Motor neuron (in vitro differentiated cells): ENCODE data around the gene B4GALT6. TPM values are rescaled to one million over a fixed set of nuclear protein-coding genes. Genes with fewer than 3 reads are reported as not detected.

Experiments
- ATAC-seq, 8 experiments: fragments of 200-7000 bp; cut with Tn5 transposase; replicated peaks in 6 of 8; 2 replicates each; pipeline ENCODE4 v1.8.0; 2021; ENCODE audit warnings: mild to moderate bottlenecking in 8 of 8, moderate library complexity in 8 of 8
- H3K27ac ChIP-seq, 2 donors: fragments of 250-450 bp; sonication (Bioruptor Pico); 2 replicates each; pipeline ENCODE4 v1.9.0; 2021; ENCODE audit warnings: antibody characterized with exemption in 2 of 2, mild to moderate bottlenecking in 2 of 2, moderate library complexity in 1 of 2
- H3K4me1 ChIP-seq, 2 donors: fragments of 250-450 bp; sonication (Bioruptor Pico); replicated peaks in 1 of 2; 2 replicates each; pipeline ENCODE4 v1.6.1; 2021; ENCODE audit warnings: antibody characterized with exemption in 2 of 2, mild to moderate bottlenecking in 2 of 2, moderate library complexity in 1 of 2
- H3K4me3 ChIP-seq, 5 donors: fragments of 250-450 bp; sonication (Bioruptor Pico); 2 replicates each; pipeline ENCODE4 v1.9.0; 2021; ENCODE audit warnings: antibody characterized with exemption in 5 of 5, mild to moderate bottlenecking in 5 of 5, moderate library complexity in 4 of 5
- WGBS, 10 experiments: fragments of 450-650 bp; shearing (Covaris generic); methylation state at CpG; one replicate each; pipeline ENCODE4 v1.0.0; 2022; 5-methylcytosine and 5-hydroxymethylcytosine counted together
- in situ Hi-C, 9 experiments: fragments of 400-800 bp; cut with MboI; loops; one replicate each; pipeline ENCODE4 v1.15.0; 2021; ENCODE audit warnings: low sequenced_read_pairs in 9 of 9, low pct_unique_long_range_greater_than_20kb in 2 of 9; ENCODE audit not compliant: unreplicated experiment in 9 of 9
- total RNA-seq, 8 experiments: library from RNA; unstranded; fragments of 300-600 nt; gene quantifications; 2 replicates each; pipeline versions ENCODE4 v1.2.3 to v1.2.4, GENCODE V29; 2022

The B4GALT6 gene
- total RNA-seq, 8 experiments from 2014 or later = 1.9 to 23.4 (median 10.6) TPM

- no peak for ATAC-seq
- in situ Hi-C loops = no loop called here
- Histone ChIP-seq H3K4me1 (peaks cover 13 to 20% of the 10 kb centered on the region in 2 donors), H3K4me3 (no peak overlapping the region), H3K27ac (no peak overlapping the region)
- 50 to 100% (median 90%) methylated on average over 1 to 2 of the region's 2 CpGs; no CpG with 5 or more reads in 5 of the 10 experiments for WGBS, 10 experiments
These were observed 93.3 kb downstream of the B4GALT6 start for GRCh38 chr18:31591113-31591512.

- peaks cover 13 to 15% of the 10 kb centered on the region in 2 donors for H3K4me1 ChIP-seq
- in situ Hi-C loops = no loop called here
- no peak overlapping the region for H3K27ac ChIP-seq
- 48 to 100% (median 86%) methylated on average over 1 to 8 of the region's 8 CpGs; no CpG with 5 or more reads in 1 of the 10 experiments for WGBS, 10 experiments
- no peak for ATAC-seq
- no peak overlapping the region for H3K4me3 ChIP-seq
These were observed 93.8 kb downstream of the B4GALT6 start for GRCh38 chr18:31590570-31590969.

- no peak overlapping the region for H3K27ac ChIP-seq
- 16 to 96% (median 84%) methylated on average over 3 to 4 of the region's 4 CpGs; no CpG with 5 or more reads in 1 of the 10 experiments for WGBS, 10 experiments
- H3K4me3 ChIP-seq = no peak overlapping the region
- peak in 2 of 8 experiments; percentile 31 to 94 for ATAC-seq
- peaks cover 10 to 13% of the 10 kb centered on the region in 2 donors for H3K4me1 ChIP-seq
- in situ Hi-C loops = no loop called here
These were observed 96.9 kb downstream of the B4GALT6 start for GRCh38 chr18:31587529-31587928.

GRCh38 chr18:31586616-31587015, 97.8 kb downstream of the B4GALT6 start:
- WGBS, 10 experiments = 36 to 100% (median 91%) methylated on average over 3 to 5 of the region's 5 CpGs
- Histone ChIP-seq H3K27ac (no peak overlapping the region), H3K4me1 (peaks cover 11% of the 10 kb centered on the region in 2 donors), H3K4me3 (no peak overlapping the region)
- in situ Hi-C loops = no loop called here
- ATAC-seq = no peak

- no peak overlapping the region for H3K27ac ChIP-seq
- ATAC-seq = no peak
- whole genome bisulfite sequencing, 10 experiments = 13 to 100% (median 93%) methylated on average over 1 to 4 of the region's 5 CpGs
- no peak overlapping the region for H3K4me3 ChIP-seq
- H3K4me1 ChIP-seq = peaks cover 8 to 10% of the 10 kb centered on the region in 2 donors
- in situ Hi-C loops = no loop called here
These were observed 98.4 kb downstream of the B4GALT6 start for GRCh38 chr18:31585991-31586390.

GRCh38 chr18:31583185-31583854, 101.1 kb downstream of the B4GALT6 start:
- no peak overlapping the region for H3K4me3 ChIP-seq
- in situ Hi-C loops = no loop called here
- ATAC-seq = no peak
- WGBS, 10 experiments = 0 to 100% (median 86%) methylated on average over 1 to 5 of the region's 5 CpGs; no CpG with 5 or more reads in 1 of the 10 experiments
- H3K27ac ChIP-seq = no peak overlapping the region
- peaks cover 8 to 10% of the 10 kb centered on the region in 2 donors for H3K4me1 ChIP-seq

- 0 to 100% (median 61%) methylated on average over 1 to 4 of the region's 4 CpGs; no CpG with 5 or more reads in 1 of the 10 experiments for WGBS, 10 experiments
- peak in 7 of 8 experiments; percentile 55 to 91 (median 80) for ATAC-seq
- H3K27ac ChIP-seq = no peak overlapping the region
- peaks cover 0 to 10% of the 10 kb centered on the region in 2 donors for H3K4me1 ChIP-seq
- no peak overlapping the region for H3K4me3 ChIP-seq
- in situ Hi-C loops = no loop called here
These were observed 102.7 kb downstream of the B4GALT6 start for GRCh38 chr18:31581498-31582197.

GRCh38 chr18:31579375-31579774, 105.0 kb downstream of the B4GALT6 start:
- ATAC-seq = no peak
- WGBS, 10 experiments = 92 to 100% (median 100%) methylated on average over 1 to 2 of the region's 2 CpGs; no CpG with 5 or more reads in 3 of the 10 experiments
- H3K4me3 ChIP-seq = no peak overlapping the region
- peaks cover 0 to 10% of the 10 kb centered on the region in 2 donors for H3K4me1 ChIP-seq
- no peak overlapping the region for H3K27ac ChIP-seq
- in situ Hi-C loops = no loop called here

- no peak overlapping the region for H3K27ac ChIP-seq
- no peak for ATAC-seq
- H3K4me1 ChIP-seq = peaks cover 0 to 10% of the 10 kb centered on the region in 2 donors
- H3K4me3 ChIP-seq = no peak overlapping the region
- in situ Hi-C loops = no loop called here
- 30 to 100% (median 91%) methylated on average over 2 to 4 of the region's 4 CpGs; no CpG with 5 or more reads in 3 of the 10 experiments for WGBS, 10 experiments
These were observed 106.3 kb downstream of the B4GALT6 start for GRCh38 chr18:31578126-31578525.

GRCh38 chr18:31577195-31577594, 107.2 kb downstream of the B4GALT6 start:
- no peak overlapping the region for H3K4me3 ChIP-seq
- WGBS, 10 experiments = 11 to 63% (median 60%) methylated on average over 1 of the region's 1 CpG; no CpG with 5 or more reads in 5 of the 10 experiments
- in situ Hi-C loops = no loop called here
- ATAC-seq = no peak
- peaks cover 0 to 9% of the 10 kb centered on the region in 2 donors for H3K4me1 ChIP-seq
- H3K27ac ChIP-seq = no peak overlapping the region

GRCh38 chr18:31576670-31577069, 107.7 kb downstream of the B4GALT6 start:
- WGBS, 10 experiments = 0 to 90% (median 69%) methylated on average over 1 to 4 of the region's 4 CpGs; no CpG with 5 or more reads in 1 of the 10 experiments
- Histone ChIP-seq H3K4me3 (no peak overlapping the region), H3K4me1 (peaks cover 0 to 3% of the 10 kb centered on the region in 2 donors), H3K27ac (no peak overlapping the region)
- in situ Hi-C loops = no loop called here
- ATAC-seq = peak in 2 of 8 experiments; percentile 23 to 33

GRCh38 chr18:31575515-31576257, 108.7 kb downstream of the B4GALT6 start:
- ATAC-seq = peak in 3 of 8 experiments; percentile 36 to 69 (median 62)
- 6 to 100% (median 93%) methylated on average over 1 to 3 of the region's 3 CpGs; no CpG with 5 or more reads in 1 of the 10 experiments for WGBS, 10 experiments
- H3K4me1 ChIP-seq = no peaks in the 10 kb centered on the region
- in situ Hi-C loops = no loop called here
- no peak overlapping the region for H3K27ac ChIP-seq
- no peak overlapping the region for H3K4me3 ChIP-seq

GRCh38 chr18:31574359-31574758, 110.0 kb downstream of the B4GALT6 start:
- in situ Hi-C loops = loop anchor here in 5 of 9 experiments (25.0 kb wide), 4 partner anchors 138 to 413 kb away; no protein-coding TSS in a partner anchor
- no peaks in the 10 kb centered on the region for H3K4me1 ChIP-seq

More at GRCh38 chr18:31574359-31574758, 110.0 kb downstream of the B4GALT6 start:
- H3K27ac ChIP-seq = no peak overlapping the region
- ATAC-seq = no peak
- 57 to 100% (median 100%) methylated on average over 1 of the region's 1 CpG; no CpG with 5 or more reads in 5 of the 10 experiments for WGBS, 10 experiments
- no peak overlapping the region for H3K4me3 ChIP-seq
